Measurements from ENCODE around the gene FDCSP. TPM values are rescaled to one million over a fixed set of nuclear protein-coding genes. Genes with fewer than 3 reads are reported as not detected.
"Not testable (repeated sequence)": the region's sequence is repeated elsewhere in the genome, so short reads cannot be mapped to it uniquely, and the experiment has no call there.

The FDCSP gene
- total and polyA plus RNA-seq, 2 experiments from 2014 or later = not detected

DNA sequence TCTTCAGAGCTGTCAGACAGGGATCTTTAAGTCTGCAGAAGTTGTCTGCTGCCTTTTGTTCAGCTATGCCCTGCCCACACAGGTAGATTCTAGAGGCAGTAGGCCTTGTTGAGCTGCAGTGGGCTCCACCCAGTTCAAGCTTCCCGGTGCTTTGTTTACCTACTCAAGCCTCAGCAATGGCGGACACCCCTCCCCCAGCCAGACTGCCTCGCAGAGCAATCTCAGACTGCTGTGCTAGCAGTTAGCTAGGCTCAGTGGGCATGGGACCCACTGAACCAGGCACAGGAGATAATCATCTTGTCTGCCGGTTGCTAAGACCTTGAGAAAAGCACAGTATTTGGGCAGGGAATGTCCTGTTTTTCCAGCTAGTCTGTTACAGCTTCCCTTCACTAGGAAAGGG, 13.2 kb upstream of the FDCSP start:
- not testable (repeated sequence) for H3K4me2 ChIP-seq; H3K27ac ChIP-seq (ENCODE audit: low read depth); H4K20me1 ChIP-seq (replicated peaks; ENCODE audit: insufficient read depth); H3K27me3 ChIP-seq (ENCODE audit: insufficient read depth); H3K27me3 Mint-ChIP-seq (ENCODE audit: insufficient read depth, low read depth, poor library complexity); H3K9me2 ChIP-seq (ENCODE audit: insufficient read depth); H3K27ac Mint-ChIP-seq; H3F3A ChIP-seq (replicated peaks; ENCODE audit: low read depth); H3K4me1 ChIP-seq (ENCODE audit: insufficient read depth); H3K4me3 ChIP-seq; H2AFZ ChIP-seq; H3K4me1 Mint-ChIP-seq; H3K36me3 Mint-ChIP-seq (ENCODE audit: low read depth); H3K4me3 Mint-ChIP-seq; ATAC-seq; DNase-seq (ENCODE audit: low spot score); H3K36me3 ChIP-seq (ENCODE audit: insufficient read depth); H3K79me2 ChIP-seq (replicated peaks; ENCODE audit: insufficient read depth)
- peaks cover 14% of the 10 kb centered on the region for H3K9me3 Mint-ChIP-seq

DNA sequence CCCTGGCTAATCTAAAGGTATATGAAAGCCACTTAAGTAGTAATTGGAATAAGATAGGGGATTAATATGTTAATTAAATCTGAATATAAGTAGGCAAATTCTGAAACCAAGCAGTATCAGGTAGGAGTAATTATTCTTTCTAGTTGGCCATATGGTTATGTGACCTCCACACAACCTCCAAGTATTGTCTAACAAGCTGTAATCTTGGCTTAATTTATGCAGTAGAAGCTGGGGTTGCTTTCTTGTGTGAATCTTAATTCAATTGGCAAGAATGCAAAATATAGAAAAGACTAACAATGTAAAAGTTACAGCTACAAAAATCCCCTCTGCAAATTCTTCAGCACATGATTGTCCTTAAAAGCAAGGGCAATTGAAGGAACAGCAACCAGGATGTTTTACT, 9.8 kb upstream of the FDCSP start:
- ATAC-seq; H3K36me3 ChIP-seq (ENCODE audit: insufficient read depth); H3K27me3 Mint-ChIP-seq (ENCODE audit: insufficient read depth, low read depth, poor library complexity); H3K27me3 ChIP-seq (ENCODE audit: insufficient read depth); H2AFZ ChIP-seq; H3F3A ChIP-seq (replicated peaks; ENCODE audit: low read depth); H3K36me3 Mint-ChIP-seq (ENCODE audit: low read depth); H3K4me3 ChIP-seq; H3K4me1 ChIP-seq (ENCODE audit: insufficient read depth); H3K27ac ChIP-seq (ENCODE audit: low read depth); H3K9me2 ChIP-seq (ENCODE audit: insufficient read depth); H3K27ac Mint-ChIP-seq; H3K79me2 ChIP-seq (replicated peaks; ENCODE audit: insufficient read depth); H3K4me1 Mint-ChIP-seq; DNase-seq (ENCODE audit: low spot score); H4K20me1 ChIP-seq (replicated peaks; ENCODE audit: insufficient read depth); H3K4me2 ChIP-seq; H3K4me3 Mint-ChIP-seq: not testable (repeated sequence)
- peaks cover 12% of the 10 kb centered on the region for H3K9me3 Mint-ChIP-seq

DNA sequence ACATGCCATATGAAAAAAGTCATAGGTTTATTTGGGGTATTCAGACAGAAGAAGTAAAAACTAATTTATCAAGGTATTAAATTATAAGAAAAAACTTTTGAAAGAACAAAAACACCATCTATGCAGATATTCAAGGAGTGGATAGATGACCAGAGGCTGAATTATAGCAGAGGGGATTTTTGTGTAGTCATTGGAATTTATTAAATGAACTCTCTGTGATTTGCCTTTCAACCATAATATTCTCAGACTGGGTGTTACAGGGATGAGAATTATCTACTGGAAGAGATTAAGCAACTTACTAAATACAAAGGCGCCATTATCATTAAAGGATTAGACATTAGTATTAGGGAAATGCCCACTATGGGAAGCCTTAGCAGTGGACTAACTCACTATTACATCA, 9.4 kb upstream of the FDCSP start:
- H3K27ac Mint-ChIP-seq, ATAC-seq: not testable (repeated sequence)

DNA sequence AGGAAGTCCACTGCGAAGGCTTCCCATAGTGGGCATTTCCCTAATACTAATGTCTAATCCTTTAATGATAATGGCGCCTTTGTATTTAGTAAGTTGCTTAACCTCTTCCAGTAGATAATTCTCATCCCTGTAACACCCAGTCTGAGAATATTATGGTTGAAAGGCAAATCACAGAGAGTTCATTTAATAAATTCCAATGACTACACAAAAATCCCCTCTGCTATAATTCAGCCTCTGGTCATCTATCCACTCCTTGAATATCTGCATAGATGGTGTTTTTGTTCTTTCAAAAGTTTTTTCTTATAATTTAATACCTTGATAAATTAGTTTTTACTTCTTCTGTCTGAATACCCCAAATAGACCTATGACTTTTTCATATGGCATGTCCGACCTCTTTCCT, 4.5 kb upstream of the FDCSP start:
- H3K4me3 Mint-ChIP-seq; H3K9me2 ChIP-seq (ENCODE audit: insufficient read depth); H3K9me3 Mint-ChIP-seq; H3K27me3 Mint-ChIP-seq (ENCODE audit: insufficient read depth, low read depth, poor library complexity); ATAC-seq; H3K4me3 ChIP-seq; H3K27ac ChIP-seq (ENCODE audit: low read depth); H4K20me1 ChIP-seq (replicated peaks; ENCODE audit: insufficient read depth); H3K4me2 ChIP-seq; H3K79me2 ChIP-seq (replicated peaks; ENCODE audit: insufficient read depth); H2AFZ ChIP-seq; H3K27ac Mint-ChIP-seq; H3K36me3 ChIP-seq (ENCODE audit: insufficient read depth); DNase-seq (ENCODE audit: low spot score); H3F3A ChIP-seq (replicated peaks; ENCODE audit: low read depth); H3K27me3 ChIP-seq (ENCODE audit: insufficient read depth); H3K4me1 ChIP-seq (ENCODE audit: insufficient read depth); H3K4me1 Mint-ChIP-seq; H3K36me3 Mint-ChIP-seq (ENCODE audit: low read depth): not testable (repeated sequence)

More for the DNA sequence above, 9.4 kb upstream of the FDCSP start:
- not testable (repeated sequence) for H3K4me1 ChIP-seq (ENCODE audit: insufficient read depth); DNase-seq (ENCODE audit: low spot score); H3F3A ChIP-seq (replicated peaks; ENCODE audit: low read depth); H3K4me2 ChIP-seq; H3K27me3 Mint-ChIP-seq (ENCODE audit: insufficient read depth, low read depth, poor library complexity); H3K9me2 ChIP-seq (ENCODE audit: insufficient read depth); H3K27me3 ChIP-seq (ENCODE audit: insufficient read depth); H3K27ac ChIP-seq (ENCODE audit: low read depth); H3K79me2 ChIP-seq (replicated peaks; ENCODE audit: insufficient read depth); H2AFZ ChIP-seq; H3K36me3 Mint-ChIP-seq (ENCODE audit: low read depth); H3K4me3 Mint-ChIP-seq; H4K20me1 ChIP-seq (replicated peaks; ENCODE audit: insufficient read depth); H3K4me1 Mint-ChIP-seq; H3K4me3 ChIP-seq; H3K36me3 ChIP-seq (ENCODE audit: insufficient read depth)
- H3K9me3 Mint-ChIP-seq = peaks cover 12% of the 10 kb centered on the region

DNA sequence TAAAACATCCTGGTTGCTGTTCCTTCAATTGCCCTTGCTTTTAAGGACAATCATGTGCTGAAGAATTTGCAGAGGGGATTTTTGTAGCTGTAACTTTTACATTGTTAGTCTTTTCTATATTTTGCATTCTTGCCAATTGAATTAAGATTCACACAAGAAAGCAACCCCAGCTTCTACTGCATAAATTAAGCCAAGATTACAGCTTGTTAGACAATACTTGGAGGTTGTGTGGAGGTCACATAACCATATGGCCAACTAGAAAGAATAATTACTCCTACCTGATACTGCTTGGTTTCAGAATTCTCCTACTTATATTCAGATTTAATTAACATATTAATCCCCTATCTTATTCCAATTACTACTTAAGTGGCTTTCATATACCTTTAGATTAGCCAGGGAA, 4.1 kb upstream of the FDCSP start:
- H3K27ac ChIP-seq (ENCODE audit: low read depth); H3K4me3 Mint-ChIP-seq; H3K4me2 ChIP-seq; H3K27ac Mint-ChIP-seq; ATAC-seq; DNase-seq (ENCODE audit: low spot score); H4K20me1 ChIP-seq (replicated peaks; ENCODE audit: insufficient read depth); H3K4me1 Mint-ChIP-seq; H3K36me3 ChIP-seq (ENCODE audit: insufficient read depth); H3K79me2 ChIP-seq (replicated peaks; ENCODE audit: insufficient read depth); H3K9me2 ChIP-seq (ENCODE audit: insufficient read depth); H3K27me3 Mint-ChIP-seq (ENCODE audit: insufficient read depth, low read depth, poor library complexity); H3K27me3 ChIP-seq (ENCODE audit: insufficient read depth); H3K4me1 ChIP-seq (ENCODE audit: insufficient read depth); H3K36me3 Mint-ChIP-seq (ENCODE audit: low read depth); H3K4me3 ChIP-seq; H3F3A ChIP-seq (replicated peaks; ENCODE audit: low read depth); H2AFZ ChIP-seq; H3K9me3 Mint-ChIP-seq: not testable (repeated sequence)
